GM18520 (cell line): Measurements from ENCODE around the gene CRABP1.
"Not testable (repeated sequence)": the region's sequence is repeated elsewhere in the genome, so short reads cannot be mapped to it uniquely, and the experiment has no call there.

Source experiments
- ATAC-seq: cut with Tn5 transposase; IDR thresholded peaks from one replicate; pipeline ENCODE4 v1.9.1; 2021; ENCODE audit not compliant: unreplicated experiment

Gene CRABP1

GRCh38 chr15:78369161-78369560 is 29.0 kb downstream of the CRABP1 start:
- no peak for ATAC-seq

- ATAC-seq = no peak
These were observed 29.9 kb downstream of the CRABP1 start for GRCh38 chr15:78370013-78370412.

DNA sequence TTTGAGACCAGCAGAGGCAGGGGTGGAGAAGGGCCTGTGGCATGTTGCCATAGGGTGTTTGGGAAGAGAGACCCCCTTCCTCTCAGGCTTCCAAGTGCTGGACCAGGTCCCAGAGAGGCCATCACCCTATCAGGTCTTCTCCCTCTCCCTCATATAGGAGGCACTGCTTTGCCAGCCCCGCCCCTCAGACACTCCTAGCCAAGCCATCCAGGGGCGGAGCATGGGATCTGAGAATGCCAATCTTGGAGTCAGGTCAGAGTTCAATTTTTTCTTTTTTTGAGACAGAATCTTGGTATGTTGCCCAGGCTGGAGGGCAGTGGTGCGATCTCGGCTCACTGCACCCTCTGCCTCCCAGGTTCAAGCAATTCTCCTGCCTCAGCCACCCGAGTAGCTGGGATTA is 32.7 kb downstream of the CRABP1 start:
- ATAC-seq = no peak

DNA sequence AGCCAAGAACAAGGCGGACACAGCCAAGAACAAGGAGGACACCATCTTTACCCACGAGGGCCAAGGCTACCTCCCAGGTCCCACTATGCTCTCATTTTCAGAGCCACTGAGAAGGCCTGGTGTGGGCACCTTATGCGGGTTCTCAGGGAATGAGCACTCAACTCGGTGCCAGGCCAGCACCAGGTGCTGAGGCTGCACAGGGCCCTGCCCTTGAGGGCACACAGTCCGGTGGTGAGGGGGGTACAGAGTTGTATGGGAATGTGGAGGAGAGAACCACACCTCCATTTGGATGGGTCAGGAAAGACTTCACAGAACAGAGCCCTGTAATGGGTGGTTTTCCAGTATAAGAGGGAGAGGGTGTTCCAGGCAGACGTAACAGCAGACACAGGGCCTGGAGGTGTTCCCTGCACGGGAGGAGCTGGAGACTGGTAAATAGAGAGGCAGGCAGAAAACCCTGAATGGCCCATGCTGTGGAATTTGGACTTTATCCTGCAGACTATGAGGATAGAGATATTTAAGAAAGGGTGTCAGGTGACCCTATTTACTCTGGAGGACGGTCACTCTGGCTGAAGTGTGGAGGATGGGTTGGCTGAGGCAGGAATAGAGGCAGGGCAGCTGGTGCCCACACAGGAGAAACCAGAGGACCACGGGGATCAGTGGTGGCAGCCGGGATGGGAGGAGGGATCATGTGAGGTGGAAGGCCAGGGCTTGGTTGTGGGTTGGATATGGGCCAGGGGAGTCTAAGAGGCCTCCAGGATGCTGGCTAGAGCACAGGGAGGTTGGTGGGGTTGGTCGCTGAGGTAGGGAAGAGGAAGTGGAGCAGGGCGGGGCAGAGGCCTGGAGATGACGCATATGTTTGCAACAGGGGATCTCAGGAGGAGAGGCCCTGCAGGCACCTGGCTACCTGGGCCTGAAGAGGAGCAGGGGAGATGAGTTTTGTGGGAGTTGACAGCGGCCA is 34.6 kb downstream of the CRABP1 start:
- no peak for ATAC-seq

- ATAC-seq = not testable (repeated sequence)
These were observed 40.0 kb downstream of the CRABP1 start for GRCh38 chr15:78380143-78380542.

DNA sequence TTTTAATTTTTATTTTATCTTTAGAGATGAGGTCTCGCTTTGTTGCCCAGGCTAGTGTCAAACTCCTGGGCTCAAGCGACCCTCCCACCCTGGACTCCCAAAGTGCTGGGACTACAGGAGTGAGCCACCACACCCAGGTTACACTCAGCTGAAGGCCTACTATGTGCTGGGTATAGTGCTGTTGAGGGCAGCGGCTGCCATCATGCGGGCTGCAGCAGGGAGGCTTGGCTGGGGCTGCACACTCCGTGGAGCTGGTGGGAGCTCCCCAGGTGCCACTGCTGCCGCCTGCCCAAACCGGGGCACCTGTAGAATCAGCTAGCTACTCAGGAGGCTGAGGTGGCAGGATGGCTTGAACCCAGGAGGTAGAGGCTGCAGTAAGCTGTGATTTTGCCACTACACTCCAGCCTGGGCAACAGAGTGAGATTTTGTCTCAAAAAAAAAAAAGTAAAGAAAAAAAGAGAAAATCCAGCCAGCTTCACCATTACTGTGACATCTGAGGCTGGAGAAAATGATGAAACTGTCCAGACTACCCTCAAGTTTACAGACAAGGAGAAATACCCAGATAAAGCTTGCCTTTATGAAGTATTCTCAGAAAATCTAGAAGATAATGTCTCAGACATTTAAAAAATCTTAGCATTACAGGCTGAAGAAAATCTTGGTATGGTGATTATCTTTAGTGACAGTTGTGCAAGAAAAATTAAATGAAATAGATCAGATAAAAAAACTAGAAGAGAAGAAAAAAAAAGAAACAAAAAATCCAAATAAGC is 42.1 kb downstream of the CRABP1 start:
- ATAC-seq = no peak

DNA sequence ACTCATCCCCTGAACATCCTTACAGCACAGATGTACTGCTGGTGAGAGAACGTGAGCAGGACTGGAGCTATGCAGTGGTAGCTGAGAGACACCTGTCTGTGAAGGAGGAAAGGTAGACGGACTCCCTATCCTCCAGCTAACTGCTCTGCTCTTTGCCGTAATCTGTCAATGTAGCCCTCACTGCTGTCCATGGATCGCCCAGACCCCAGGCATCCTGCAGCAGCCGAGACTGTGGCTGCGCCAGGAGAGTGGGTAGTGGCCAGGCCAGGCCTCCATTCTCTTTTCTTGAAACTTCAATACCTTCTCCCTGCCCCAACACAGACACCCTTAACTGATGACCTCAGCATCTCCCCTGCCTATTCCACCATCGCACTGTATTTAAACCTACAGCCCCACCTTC is 44.5 kb downstream of the CRABP1 start:
- ATAC-seq = no peak

GRCh38 chr15:78387246-78388037 is 47.3 kb downstream of the CRABP1 start:
- ATAC-seq = no peak

DNA sequence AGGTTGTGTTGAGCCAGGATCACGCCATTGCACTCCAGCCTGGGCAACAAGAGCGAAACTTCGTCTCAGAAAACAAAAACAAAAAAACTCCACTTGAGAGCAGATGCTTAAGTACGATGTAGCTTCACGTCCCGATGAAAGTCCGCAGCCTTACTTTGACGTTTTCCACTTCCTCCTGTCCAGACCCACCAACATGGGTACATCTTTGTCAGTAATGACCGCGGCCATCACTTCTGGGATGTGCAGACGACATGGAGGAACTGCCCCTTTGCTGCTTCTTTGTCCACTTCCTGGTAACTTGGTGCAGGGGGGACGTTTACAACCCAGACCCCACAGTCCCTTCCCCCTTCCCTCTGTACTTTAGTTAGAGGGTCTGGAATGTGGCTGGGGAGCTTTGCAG is 48.7 kb downstream of the CRABP1 start:
- ATAC-seq = no peak

DNA sequence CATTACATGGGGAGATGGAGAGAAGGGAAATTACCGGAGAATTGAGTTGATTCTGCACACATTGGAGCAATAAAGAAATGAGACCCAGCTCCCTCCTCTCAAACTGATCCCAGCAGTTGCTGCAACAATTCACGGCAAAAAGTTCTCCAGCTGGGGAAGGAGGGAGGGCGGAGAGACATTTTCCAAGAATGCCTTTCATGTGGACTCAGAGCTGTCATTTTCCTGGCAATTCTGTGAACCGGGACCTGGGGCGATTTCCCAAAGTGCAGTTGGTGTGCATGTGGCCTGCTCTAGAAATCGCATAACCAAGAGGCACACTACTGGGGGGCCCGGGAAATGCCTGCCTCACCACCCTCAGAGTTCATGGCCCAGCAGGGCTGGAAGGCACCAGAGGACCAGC is 49.2 kb downstream of the CRABP1 start:
- no peak for ATAC-seq

DNA sequence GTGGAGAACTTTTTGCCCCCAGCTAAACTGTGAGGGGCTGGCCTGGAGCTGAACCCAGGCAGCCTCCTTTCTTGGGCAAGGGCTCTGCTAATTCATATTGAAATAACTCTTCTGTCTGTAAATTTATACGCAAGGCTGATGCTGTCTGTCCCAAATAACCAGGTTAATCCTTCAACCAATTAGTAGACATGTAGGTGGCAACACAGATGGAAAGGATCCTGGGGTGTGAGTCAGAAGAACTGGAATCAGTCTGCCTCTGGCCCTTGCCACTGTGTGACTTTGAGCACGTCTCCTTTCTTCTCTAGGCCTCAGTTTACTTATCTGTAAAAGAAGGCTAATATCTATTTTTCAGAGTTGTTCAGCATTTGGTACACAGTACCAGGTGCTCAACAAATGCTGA is 49.6 kb downstream of the CRABP1 start:
- ATAC-seq = no peak

DNA sequence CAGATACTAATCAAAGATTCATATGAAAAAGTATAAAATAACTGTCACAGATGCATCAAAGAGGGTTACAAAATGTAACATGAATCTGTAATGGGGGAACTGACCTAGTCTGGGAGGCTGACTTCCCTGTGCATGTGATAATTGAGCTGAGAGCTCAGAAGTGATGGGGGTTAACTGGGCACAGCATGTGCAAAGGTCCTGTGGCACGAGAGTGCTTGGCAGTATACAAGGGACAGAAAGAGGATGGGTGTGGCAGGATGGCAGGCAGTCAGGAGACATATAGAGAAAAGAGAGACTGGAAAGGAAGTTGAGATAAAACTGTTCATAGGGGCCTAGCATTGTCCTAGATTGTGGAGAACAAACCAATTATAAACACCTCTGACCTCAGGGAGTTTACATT is 50.1 kb downstream of the CRABP1 start:
- ATAC-seq = no peak

GRCh38 chr15:78390826-78391225 is 50.7 kb downstream of the CRABP1 start:
- ATAC-seq = no peak

DNA sequence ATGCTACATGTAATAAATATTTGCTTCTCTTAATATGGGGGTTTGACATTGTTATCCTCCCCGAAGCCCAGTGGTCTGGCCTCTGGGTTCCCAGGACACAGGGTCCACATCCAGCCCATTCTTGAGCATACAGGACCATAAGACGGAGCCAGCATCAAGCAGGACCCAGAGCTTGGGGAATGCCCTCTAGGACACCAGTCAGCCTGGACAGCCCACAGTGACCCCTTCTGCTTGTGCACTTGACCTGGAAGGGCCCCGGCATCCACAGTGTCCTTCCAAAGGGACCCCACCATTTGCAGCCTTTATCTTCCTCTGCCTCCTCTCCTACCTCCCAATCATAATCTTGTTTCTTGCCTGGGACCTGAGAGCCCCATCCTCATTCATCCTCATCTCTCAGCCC is 51.6 kb downstream of the CRABP1 start:
- ATAC-seq = no peak

- no peak for ATAC-seq
These were observed 52.3 kb downstream of the CRABP1 start for GRCh38 chr15:78392430-78392829.

- ATAC-seq = no peak
These were observed 53.0 kb downstream of the CRABP1 start for GRCh38 chr15:78393137-78393536.

- ATAC-seq = no peak
These were observed 53.9 kb downstream of the CRABP1 start for GRCh38 chr15:78394026-78394425.

- no peak for ATAC-seq
These were observed 54.9 kb downstream of the CRABP1 start for GRCh38 chr15:78394981-78395616.

DNA sequence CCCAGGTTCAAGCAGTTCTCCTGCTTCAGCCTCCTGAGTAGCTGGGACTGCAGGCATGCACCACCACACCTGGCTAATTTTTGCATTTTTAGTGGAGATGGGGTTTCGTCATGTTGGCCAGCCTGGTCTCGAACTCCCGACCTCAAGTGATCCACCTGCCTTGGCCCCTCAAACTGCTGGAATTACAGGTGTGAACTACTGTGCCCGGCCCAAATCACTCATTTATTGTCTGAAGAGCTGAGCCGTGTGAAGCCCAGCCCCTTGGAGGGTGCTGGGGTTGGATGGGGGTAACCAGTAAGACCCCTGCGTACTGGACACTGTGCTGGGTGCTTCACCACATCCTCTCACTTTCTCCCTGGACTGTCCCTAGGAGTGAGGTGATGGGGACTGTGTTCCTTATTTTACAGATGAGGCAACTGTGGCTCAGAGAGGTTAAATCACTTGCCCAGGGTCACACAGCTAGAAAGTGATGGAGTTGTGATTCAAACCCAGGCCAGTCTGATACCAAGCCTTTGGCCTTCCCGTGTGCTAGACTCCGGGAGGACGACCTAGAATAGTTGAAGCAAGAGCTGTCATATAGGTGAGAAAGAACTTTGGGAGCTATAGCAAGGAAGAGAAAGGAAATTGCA is 56.1 kb downstream of the CRABP1 start:
- ATAC-seq = no peak

- no peak for ATAC-seq
These were observed 56.8 kb downstream of the CRABP1 start for GRCh38 chr15:78396976-78397375.
